H1 (cell line): ENCODE measurements around the gene LRRC39.

ENCODE experiments used
- CHD2 ChIP-seq: IDR thresholded peaks from 2 replicates; pipeline ENCODE4 v1.6.1; 2012; ENCODE audit warnings: low read length, improper control_type of control experiment
- CTCF ChIP-seq, 3 experiments: IDR thresholded peaks; 1 replicate in 2 of 3; 2 replicates in 1 of 3; pipeline versions ENCODE4 v1.5.1 to v1.6.1; 2011; ENCODE audit warnings: low read length in 3 of 3, mild to moderate bottlenecking in 3 of 3, inconsistent platforms in 2 of 3, low read depth in 1 of 3, moderate library complexity in 1 of 3; ENCODE audit not compliant: insufficient read depth in 1 of 3; ENCODE audit errors: control extremely low read depth in 1 of 3
- EP300 ChIP-seq, 2 experiments: IDR thresholded peaks; 1 replicate in 1 of 2; 2 replicates in 1 of 2; pipeline ENCODE4 v1.6.1; 2011 to 2012; ENCODE audit warnings: low read depth in 2 of 2, low read length in 2 of 2, mild to moderate bottlenecking in 2 of 2, borderline replicate concordance in 1 of 2, inconsistent platforms in 1 of 2, moderate library complexity in 1 of 2
- EZH2 ChIP-seq: fragments of 200-600 bp; sonication (generic); IDR thresholded peaks from 2 replicates; pipeline ENCODE4 v1.7.1; 2012; ENCODE audit warnings: low read depth, mild to moderate bottlenecking, moderate library complexity, low read length, inconsistent platforms; ENCODE audit not compliant: severe bottlenecking
- HDAC6 ChIP-seq: IDR thresholded peaks from one replicate; pipeline ENCODE4 v1.7.1; 2012; ENCODE audit warnings: low read depth, mild to moderate bottlenecking, inconsistent platforms, low read length, moderate library complexity
- JUN ChIP-seq: IDR thresholded peaks from 2 replicates; pipeline ENCODE4 v1.6.1; 2011; ENCODE audit warnings: low read depth, mild to moderate bottlenecking, improper control_type of control experiment, low read length
- MAFK ChIP-seq: IDR thresholded peaks from 2 replicates; pipeline ENCODE4 v1.6.1; 2012; ENCODE audit warnings: low read depth, mild to moderate bottlenecking, improper control_type of control experiment, low read length
- POLR2A ChIP-seq, 2 experiments: IDR thresholded peaks; 1 replicate in 1 of 2; 2 replicates in 1 of 2; pipeline ENCODE4 v1.6.1; 2011; ENCODE audit warnings: low read depth in 2 of 2, low read length in 2 of 2, mild to moderate bottlenecking in 2 of 2; ENCODE audit errors: control extremely low read depth in 1 of 2
- POLR2AphosphoS5 ChIP-seq: IDR thresholded peaks from 2 replicates; pipeline ENCODE4 v1.6.1; 2011; ENCODE audit warnings: low read depth, low read length
- RNF2 ChIP-seq: fragments of 200-900, 300-1000 bp; sonication (generic); IDR thresholded peaks from 2 replicates; pipeline ENCODE4 v1.7.1; 2016; ENCODE audit warnings: borderline replicate concordance, low read depth, mild to moderate bottlenecking, antibody characterized with exemption, low read length; ENCODE audit not compliant: poor library complexity, severe bottlenecking; ENCODE audit errors: missing control alignments
- TEAD4 ChIP-seq: IDR thresholded peaks from 2 replicates; pipeline ENCODE4 v1.6.1; 2012; ENCODE audit warnings: low read depth, low read length, inconsistent platforms, mixed read lengths
- USF2 ChIP-seq: IDR thresholded peaks from 2 replicates; pipeline ENCODE4 v1.6.1; 2011; ENCODE audit warnings: low read length, improper control_type of control experiment

GRCh38 chr1:100219457-100219856, 41.4 kb upstream of the LRRC39 start:
- TF ChIP-seq HDAC6 (no peak), USF2 (no peak), EP300 (IDR thresholded peaks at IDR 0.05; ENCODE audit: borderline replicate concordance in 1 of 2, low read depth in 2 of 2, low read length in 2 of 2) (no peak), MAFK (no peak), EZH2 (no peak), CHD2 (no peak), JUN (no peak), TEAD4 (no peak), CTCF (IDR thresholded peaks at IDR 0.05; ENCODE audit: control extremely low read depth in 1 of 3, insufficient read depth in 1 of 3, low read depth in 1 of 3, low read length in 3 of 3) (no peak), POLR2A (IDR thresholded peaks at IDR 0.05; ENCODE audit: control extremely low read depth in 1 of 2, low read depth in 2 of 2, low read length in 2 of 2) (no peak), RNF2 (no peak), POLR2AphosphoS5 (no peak)
